ENCODE data around the gene MPL.

The MPL gene

DNA sequence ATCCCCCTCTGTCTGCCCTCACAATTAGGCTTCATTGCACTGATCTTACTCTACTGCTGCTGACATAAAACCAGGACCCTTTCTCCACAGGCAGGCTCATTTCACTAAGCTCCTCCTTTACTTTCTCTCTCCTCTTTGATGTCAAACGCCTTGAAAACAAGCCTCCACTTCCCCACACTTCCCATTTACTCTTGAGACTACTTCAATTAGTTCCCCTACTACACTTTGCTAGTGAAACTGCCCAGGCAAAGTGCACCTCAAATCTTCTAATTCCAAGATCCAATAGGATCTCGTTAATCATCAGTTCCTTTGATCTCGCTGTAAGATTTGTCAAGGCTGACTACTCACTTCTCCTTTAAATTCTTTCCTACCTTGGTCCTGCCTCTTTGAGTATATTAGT lies 15.3 kb downstream of the MPL start:
- Mint-ChIP-seq H3K9me3 (no peaks in the 10 kb centered on the region), H3K27ac (peak overlapping the region; percentile 60), H3K4me1 (peaks cover 14% of the 10 kb centered on the region), H3K4me3 (no peak overlapping the region), H3K36me3 (peaks cover 6% of the 10 kb centered on the region)
- DNase-seq (ENCODE audit: low spot score in 2 of 2) (no peak), ATAC-seq (no peak)

DNA sequence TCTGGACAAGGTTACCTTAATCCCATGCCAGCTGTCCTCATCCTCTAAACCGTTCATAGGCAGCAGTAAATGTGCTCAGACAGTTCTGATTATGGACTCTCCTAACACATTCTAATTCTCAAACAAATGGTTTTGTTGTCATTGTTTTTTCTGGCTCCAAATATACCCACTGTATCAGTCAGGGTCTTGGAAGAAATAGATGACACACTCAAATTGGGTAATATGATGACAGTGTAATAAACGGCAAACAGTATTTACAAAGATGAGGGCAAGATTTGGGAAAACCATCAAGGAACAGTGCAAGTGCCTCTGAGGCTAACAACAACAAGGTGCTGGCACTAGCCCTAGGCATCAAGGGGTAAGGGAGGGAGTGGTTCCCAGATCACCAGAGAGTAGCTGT lies 16.9 kb downstream of the MPL start:
- no peaks in the 10 kb centered on the region for H3K9me3 Mint-ChIP-seq
- DNase-seq (ENCODE audit: low spot score in 2 of 2) (no peak), ATAC-seq (no peak)
- peaks cover 22% of the 10 kb centered on the region for H3K36me3 Mint-ChIP-seq
- H3K4me3 Mint-ChIP-seq = no peak overlapping the region
- peaks cover 22% of the 10 kb centered on the region for H3K4me1 Mint-ChIP-seq
- H3K27ac Mint-ChIP-seq = no peak overlapping the region

DNA sequence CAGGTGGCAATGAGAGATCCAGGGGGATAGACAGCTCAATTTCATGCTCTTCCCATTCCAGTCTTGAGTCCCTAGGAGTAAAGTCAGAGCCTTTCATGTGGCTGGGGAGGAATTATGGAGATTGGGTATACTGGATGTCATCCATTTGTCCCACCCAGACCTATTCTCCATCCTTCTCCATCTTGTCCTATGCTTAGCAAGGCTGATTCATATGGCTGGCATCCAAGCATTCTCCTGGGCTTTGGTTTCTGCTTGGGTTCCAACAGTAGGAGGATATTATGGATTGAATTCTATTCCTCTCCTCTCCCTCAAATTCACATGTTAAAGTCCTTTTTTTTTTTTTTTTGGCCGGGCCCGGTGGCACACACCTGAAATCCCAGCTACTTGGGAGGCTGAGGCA lies 17.3 kb downstream of the MPL start:
- no peaks in the 10 kb centered on the region for H3K9me3 Mint-ChIP-seq
- H3K36me3 Mint-ChIP-seq = peaks cover 26% of the 10 kb centered on the region
- H3K27ac Mint-ChIP-seq = no peak overlapping the region
- H3K4me1 Mint-ChIP-seq = peaks cover 22% of the 10 kb centered on the region
- no peak for ATAC-seq
- no peak overlapping the region for H3K4me3 Mint-ChIP-seq
- no peak for DNase-seq (ENCODE audit: low spot score in 2 of 2)

DNA sequence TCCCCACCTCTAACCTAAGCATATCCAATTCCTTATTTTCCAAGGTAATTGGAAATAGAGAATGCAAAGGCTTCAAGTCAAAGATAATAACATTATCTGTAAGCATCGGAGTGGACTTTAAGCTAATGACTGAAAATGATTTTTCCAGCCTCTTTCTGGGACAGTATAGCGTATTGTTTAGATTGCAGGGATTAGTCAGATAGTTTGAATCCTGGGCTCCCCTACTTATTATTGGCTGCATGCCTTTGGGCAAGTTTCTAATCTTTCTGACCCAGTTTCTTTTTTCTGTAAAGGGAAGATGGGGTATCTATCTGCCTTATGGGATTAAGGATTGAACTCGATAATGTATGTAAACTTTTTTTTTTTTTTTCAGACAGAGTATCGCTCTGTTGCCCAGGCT lies 19.6 kb downstream of the MPL start:
- Mint-ChIP-seq H3K36me3 (peaks cover 50% of the 10 kb centered on the region), H3K4me3 (peak overlapping the region; percentile 90)
- no peak for ATAC-seq

DNA sequence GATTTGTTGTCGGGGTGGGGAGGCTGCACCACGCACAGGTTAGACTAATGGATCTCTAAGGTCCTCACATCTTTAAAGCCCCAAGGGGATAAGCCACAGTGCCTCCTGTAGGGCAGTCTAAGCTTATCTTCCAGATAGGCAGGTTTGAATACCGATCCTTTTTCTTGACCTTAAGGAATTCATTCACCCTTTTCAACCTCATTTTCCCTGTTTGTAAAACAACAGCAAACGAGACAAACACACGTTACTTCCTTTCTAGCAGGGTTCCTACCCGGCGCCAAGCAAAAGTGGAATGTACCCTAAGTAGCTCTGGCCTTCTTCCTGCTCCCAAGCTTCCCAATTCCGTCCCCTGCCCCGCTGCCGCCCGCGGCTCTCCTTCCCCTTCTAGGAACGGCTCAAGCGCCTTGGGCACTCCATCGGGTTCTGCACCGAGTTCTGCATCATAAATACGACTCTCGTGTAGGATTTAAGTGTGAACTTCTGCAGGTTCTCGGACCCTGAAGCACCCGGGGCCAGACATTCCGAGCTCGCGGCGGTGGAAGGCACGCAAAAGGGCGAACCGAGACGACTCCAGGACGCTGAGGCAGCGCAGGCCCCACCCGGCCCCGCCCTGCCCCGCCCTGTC lies 20.6 kb downstream of the MPL start:
- peak in 1 of 2 donors; percentile 61 for DNase-seq (ENCODE audit: low spot score in 2 of 2)
- H3K4me3 Mint-ChIP-seq = peak overlapping the region; percentile 90
- H3K4me1 Mint-ChIP-seq = peaks cover 36% of the 10 kb centered on the region
- H3K9me3 Mint-ChIP-seq = no peaks in the 10 kb centered on the region
- H3K27ac Mint-ChIP-seq = peak overlapping the region; percentile 96
- peaks cover 59% of the 10 kb centered on the region for H3K36me3 Mint-ChIP-seq
- peak; percentile 36 for ATAC-seq

More for the DNA sequence above, 19.6 kb downstream of the MPL start:
- Mint-ChIP-seq H3K9me3 (no peaks in the 10 kb centered on the region), H3K4me1 (peaks cover 36% of the 10 kb centered on the region), H3K27ac (no peak overlapping the region)
- DNase-seq (ENCODE audit: low spot score in 2 of 2) = no peak

DNA sequence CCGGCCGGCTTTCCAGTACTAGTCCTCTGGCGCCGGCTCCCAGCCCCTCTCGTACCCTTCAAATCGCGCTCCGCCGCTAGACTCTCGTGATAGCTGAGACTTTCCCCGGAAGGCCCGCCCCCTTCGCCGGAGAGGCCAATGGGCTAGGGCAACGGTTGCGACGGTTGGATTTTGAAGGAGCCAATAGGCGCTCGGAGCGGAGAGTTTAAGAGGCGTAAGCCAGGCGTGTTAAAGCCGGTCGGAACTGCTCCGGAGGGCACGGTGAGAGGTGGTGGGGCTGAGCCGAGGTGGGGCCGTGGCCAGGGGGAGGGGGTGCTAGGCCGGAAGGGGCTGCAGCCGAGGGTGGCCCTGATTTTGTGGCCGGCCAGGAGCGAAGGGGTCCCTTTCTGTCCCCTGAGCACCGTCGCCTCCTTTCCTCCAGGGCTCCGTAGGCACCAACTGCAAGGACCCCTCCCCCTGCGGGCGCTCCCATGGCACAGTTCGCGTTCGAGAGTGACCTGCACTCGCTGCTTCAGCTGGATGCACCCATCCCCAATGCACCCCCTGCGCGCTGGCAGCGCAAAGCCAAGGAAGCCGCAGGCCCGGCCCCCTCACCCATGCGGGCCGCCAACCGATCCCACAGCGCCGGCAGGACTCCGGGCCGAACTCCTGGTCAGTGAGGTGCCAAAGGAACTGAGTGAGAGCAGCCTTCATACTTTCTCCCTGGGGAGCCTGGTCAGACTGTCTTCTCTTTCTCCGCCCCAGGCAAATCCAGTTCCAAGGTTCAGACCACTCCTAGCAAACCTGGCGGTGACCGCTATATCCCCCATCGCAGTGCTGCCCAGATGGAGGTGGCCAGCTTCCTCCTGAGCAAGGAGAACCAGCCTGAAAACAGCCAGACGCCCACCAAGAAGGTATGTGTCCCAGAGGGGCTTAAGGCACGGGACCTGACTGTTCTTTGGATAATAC lies 21.4 kb downstream of the MPL start, which contains the start of gene CDC20:
TSS of gene CDC20 (plus strand) at position 236 of the 948 bp plus-strand sequence. CDS start at position 471, 235 bp downstream.
- Mint-ChIP-seq H3K36me3 (peaks cover 67% of the 10 kb centered on the region), H3K4me1 (peaks cover 40% of the 10 kb centered on the region)
- peak; percentile 96 to 99 for DNase-seq (ENCODE audit: low spot score in 2 of 2)

DNA sequence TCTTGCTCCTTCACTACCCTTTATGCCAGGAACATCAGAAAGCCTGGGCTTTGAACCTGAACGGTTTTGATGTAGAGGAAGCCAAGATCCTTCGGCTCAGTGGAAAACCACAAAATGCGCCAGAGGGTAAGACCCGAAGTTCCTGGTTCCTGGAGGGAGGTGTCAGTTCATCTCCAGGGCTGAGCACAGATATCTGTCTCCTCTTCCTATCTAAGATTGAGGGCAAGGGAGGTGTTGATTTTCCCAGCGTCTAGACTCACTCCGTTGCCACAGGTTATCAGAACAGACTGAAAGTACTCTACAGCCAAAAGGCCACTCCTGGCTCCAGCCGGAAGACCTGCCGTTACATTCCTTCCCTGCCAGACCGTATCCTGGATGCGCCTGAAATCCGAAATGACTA lies 22.1 kb downstream of the MPL start:
- H3K9me3 Mint-ChIP-seq = no peaks in the 10 kb centered on the region
- peak overlapping the region; percentile 90 for H3K4me3 Mint-ChIP-seq
- peak overlapping the region; percentile 96 for H3K27ac Mint-ChIP-seq
- peaks cover 74% of the 10 kb centered on the region for H3K36me3 Mint-ChIP-seq
- H3K4me1 Mint-ChIP-seq = peaks cover 47% of the 10 kb centered on the region
- ATAC-seq (no peak), DNase-seq (ENCODE audit: low spot score in 2 of 2) (no peak)

More for the DNA sequence above, 21.4 kb downstream of the MPL start, which contains the start of gene CDC20:
- peak; percentile 99 for ATAC-seq
- H3K4me3 Mint-ChIP-seq = peak within 1 kb of the TSS; percentile 90
- no peaks in the 10 kb centered on the region for H3K9me3 Mint-ChIP-seq
- peak within 1 kb of the TSS; percentile 96 for H3K27ac Mint-ChIP-seq

DNA sequence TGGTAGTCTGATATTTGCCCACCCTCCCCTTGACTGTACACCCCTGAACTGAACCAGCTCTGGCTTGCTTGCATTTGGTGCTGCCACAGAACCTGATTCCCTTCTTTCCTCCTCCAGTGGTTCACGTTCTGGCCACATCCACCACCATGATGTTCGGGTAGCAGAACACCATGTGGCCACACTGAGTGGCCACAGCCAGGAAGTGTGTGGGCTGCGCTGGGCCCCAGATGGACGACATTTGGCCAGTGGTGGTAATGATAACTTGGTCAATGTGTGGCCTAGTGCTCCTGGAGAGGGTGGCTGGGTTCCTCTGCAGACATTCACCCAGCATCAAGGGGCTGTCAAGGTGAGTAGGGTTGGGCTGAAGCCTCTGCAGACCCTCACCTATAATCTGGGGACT lies 23.0 kb downstream of the MPL start:
- peaks cover 83% of the 10 kb centered on the region for H3K36me3 Mint-ChIP-seq
- H3K4me3 Mint-ChIP-seq = peak overlapping the region; percentile 90
- H3K4me1 Mint-ChIP-seq = peaks cover 56% of the 10 kb centered on the region
- peak overlapping the region; percentile 96 for H3K27ac Mint-ChIP-seq
- H3K9me3 Mint-ChIP-seq = no peaks in the 10 kb centered on the region
- DNase-seq (ENCODE audit: low spot score in 2 of 2) (no peak), ATAC-seq (no peak)

DNA sequence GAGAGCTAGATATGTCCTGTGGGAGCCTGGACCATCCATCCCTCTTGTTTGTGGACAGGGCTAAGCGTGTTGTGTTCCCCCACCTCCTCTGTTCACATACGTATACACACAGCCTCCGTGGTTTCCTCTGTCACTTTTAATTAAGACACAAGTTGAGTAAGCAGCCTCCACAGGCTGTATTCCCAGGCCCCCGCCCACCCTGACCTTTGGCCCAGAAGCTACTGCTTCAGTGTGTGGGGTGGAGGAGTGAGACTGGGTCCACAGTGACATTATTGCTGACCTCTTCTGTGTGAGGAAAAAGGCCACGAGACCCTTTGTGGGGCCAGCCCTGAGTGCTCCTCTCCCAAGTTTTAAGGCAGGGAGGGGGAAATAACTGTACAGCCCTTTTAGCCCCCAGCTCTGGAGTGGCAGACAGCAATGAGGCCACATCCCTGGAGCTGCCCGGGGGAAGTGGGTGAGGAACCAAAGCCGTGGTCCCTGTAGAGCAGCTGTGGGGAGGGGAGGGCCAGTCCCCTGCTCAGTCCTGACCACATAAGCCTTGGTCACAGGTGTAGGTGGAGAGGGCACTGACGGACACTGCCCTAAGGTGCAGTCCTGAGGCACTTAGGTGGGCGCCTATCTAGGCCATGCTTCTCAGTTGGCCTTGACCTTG lies 25.8 kb downstream of the MPL start:
- peak overlapping the region; percentile 94 for H3K27ac Mint-ChIP-seq
- DNase-seq (ENCODE audit: low spot score in 2 of 2) (no peak), ATAC-seq (no peak)
- H3K36me3 Mint-ChIP-seq = peaks cover 92% of the 10 kb centered on the region
- H3K4me1 Mint-ChIP-seq = peaks cover 66% of the 10 kb centered on the region
- no peak overlapping the region for H3K4me3 Mint-ChIP-seq
- no peaks in the 10 kb centered on the region for H3K9me3 Mint-ChIP-seq

DNA sequence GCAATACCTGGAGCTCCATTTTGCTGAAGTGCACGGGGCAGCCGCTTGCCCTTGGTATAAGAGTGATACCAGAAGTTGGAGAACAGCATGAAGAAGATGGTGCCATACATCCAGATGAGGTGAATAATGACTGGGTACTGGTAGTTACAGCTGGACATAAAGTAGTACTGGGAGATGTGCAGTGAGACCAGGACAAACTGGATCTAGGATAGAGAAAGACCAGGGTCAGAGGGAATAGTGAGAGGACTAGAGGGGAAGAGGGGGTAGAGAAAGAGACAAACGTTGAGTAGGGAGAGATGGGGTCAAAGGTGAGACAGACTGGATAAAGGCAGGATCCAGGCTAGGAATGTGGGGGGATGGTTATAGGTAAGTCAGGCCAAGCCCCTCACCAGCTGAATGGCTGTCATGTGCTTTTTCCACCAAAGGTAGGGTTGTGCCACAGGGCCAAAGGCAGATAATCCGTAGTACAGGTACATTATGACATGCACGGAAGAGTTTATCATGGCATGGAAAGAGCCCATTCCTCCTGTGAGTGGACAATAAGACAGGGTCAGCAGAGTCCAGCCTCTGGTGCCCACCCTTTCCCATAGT lies 26.4 kb downstream of the MPL start:
- H3K4me1 Mint-ChIP-seq = peaks cover 65% of the 10 kb centered on the region
- ATAC-seq (no peak), DNase-seq (ENCODE audit: low spot score in 2 of 2) (no peak)
- H3K9me3 Mint-ChIP-seq = no peaks in the 10 kb centered on the region
- H3K36me3 Mint-ChIP-seq = peaks cover 89% of the 10 kb centered on the region
- no peak overlapping the region for H3K4me3 Mint-ChIP-seq
- peak overlapping the region; percentile 94 for H3K27ac Mint-ChIP-seq

DNA sequence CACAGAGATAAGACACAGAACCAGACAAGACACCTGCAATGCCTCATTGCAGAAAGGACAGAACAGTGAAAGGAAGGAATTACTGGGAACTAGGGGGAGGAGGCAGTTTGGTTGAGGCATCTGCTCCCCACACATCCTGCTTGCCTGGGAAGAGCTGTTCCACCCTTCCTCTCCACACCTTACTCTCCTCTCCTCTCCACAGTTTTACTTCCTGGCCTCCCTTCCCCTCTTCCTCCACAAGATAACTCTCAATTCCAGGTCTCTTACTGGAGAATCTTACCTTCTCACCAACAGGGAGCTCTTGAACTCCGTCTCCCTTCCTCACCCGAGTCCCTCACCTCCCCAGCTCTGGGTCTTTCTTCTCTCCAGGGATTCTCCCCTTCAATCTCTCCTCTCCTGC lies 28.1 kb downstream of the MPL start:
- ATAC-seq = no peak
- Mint-ChIP-seq H3K36me3 (peaks cover 72% of the 10 kb centered on the region), H3K27ac (peak overlapping the region; percentile 94), H3K4me1 (peaks cover 54% of the 10 kb centered on the region), H3K4me3 (peak overlapping the region; percentile 96), H3K9me3 (no peaks in the 10 kb centered on the region)
- DNase-seq (ENCODE audit: low spot score in 2 of 2) = no peak

DNA sequence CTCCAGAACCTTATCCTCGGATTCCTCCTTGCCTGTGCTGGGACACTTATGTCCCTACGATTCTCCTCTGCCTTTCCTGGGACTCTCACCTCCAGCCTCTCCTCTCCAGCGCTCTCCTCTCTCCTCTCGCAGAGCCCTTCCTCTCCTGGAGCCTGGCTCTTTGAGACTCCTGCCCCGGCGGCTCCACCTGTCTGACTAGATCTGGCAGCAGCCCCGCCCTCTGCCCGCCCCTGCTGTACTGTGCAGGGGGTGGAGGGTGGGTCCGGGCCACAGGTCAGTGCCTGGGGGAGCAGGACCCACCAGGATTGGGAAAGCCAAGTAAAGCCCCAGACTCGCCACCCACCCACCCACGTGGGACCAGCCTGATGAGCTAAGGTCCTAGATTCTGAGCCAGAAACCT lies 28.6 kb downstream of the MPL start:
- ATAC-seq = no peak
- no peak for DNase-seq (ENCODE audit: low spot score in 2 of 2)
- H3K27ac Mint-ChIP-seq = peak overlapping the region; percentile 94
- H3K9me3 Mint-ChIP-seq = no peaks in the 10 kb centered on the region
- H3K4me3 Mint-ChIP-seq = peak overlapping the region; percentile 96
- peaks cover 51% of the 10 kb centered on the region for H3K4me1 Mint-ChIP-seq
- peaks cover 67% of the 10 kb centered on the region for H3K36me3 Mint-ChIP-seq

DNA sequence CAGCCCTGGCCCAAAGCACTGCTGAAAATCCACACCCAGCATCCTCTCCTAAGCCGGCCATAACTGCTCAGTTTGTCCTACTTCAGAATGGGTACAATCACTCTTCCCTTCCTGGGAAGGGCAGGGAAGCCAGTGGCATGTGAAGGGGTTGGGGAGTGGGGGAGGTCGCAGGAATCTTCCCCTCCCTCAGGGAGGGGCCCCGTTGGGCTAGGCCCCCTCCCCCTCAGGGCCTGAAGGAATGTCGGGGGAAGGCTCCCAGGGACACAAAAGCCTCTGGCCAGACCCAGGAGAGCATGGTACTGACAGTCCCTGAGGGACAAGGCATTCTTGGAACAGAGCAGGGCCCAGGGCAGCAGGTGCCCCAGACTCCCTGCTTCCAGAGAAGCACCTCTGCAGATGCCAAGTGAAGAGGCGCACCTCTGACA lies 29.0 kb downstream of the MPL start:
- Mint-ChIP-seq H3K27ac (peak overlapping the region; percentile 94), H3K4me1 (peaks cover 47% of the 10 kb centered on the region), H3K36me3 (peaks cover 63% of the 10 kb centered on the region), H3K4me3 (peak overlapping the region; percentile 96), H3K9me3 (no peaks in the 10 kb centered on the region)
- DNase-seq (ENCODE audit: low spot score in 2 of 2) (no peak), ATAC-seq (no peak)

DNA sequence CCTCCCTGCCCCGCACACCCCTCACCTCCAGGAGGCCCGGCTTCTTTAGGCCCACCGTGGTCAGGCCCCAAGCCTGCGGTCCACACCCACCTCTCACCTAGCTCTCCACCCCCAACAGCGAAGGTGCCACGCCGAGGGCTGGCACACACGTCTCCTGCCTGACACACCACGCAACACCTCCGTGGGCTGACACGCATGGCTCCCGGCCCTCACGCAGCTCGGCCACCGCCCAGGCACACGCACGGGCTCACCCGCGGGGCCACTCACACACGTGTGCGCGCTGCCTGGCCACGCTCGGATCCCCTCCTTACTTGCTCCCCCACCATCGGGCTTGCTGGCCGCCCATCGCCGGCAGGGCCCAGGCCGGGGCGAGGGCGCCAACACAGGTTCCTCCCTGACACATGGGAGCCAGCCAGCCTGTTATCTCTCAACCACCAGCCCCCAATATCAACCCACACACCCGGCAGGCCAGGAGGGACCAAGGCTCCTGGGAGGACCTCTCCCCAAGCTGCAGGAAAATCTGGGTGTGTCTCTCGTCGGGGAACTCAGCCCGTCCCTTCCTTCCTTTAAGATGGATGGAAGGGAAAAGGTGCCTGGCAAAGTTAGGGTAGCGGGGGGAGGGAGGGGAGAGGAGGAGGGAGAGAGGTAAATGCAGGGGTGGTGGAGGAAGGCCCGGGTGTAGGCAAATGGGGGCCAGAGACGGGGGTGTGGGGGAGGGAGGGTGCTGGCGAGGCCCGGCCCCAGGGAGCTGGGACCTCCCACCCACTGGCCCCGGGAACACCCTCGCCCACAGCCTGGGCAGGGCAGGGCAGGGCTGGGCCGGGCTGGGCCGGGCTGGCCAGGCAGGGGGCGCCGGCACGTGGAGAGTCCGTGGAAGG lies 29.6 kb downstream of the MPL start:
- DNase-seq (ENCODE audit: low spot score in 2 of 2) = peak; percentile 18 to 72
- Mint-ChIP-seq H3K4me3 (peak overlapping the region; percentile 96), H3K36me3 (peaks cover 56% of the 10 kb centered on the region), H3K9me3 (no peaks in the 10 kb centered on the region), H3K27ac (peak overlapping the region; percentile 94), H3K4me1 (peaks cover 47% of the 10 kb centered on the region)
- ATAC-seq = peak; percentile 69

All from stimulated activated effector memory CD8-positive, alpha-beta T cell treated with anti-CD3 and anti-CD28 coated beads, Interleukin-12 subunit alpha, Interleukin-12 subunit beta, amount 100 ng/mL, for 72 hours (primary cell).